HG02943 (cell line): ENCODE measurements around the gene WNT7B.

Experiments
- ATAC-seq: cut with Tn5 transposase; IDR thresholded peaks from one replicate; pipeline ENCODE4 v1.9.1; 2021; ENCODE audit warnings: mild to moderate bottlenecking, low read depth, moderate library complexity; ENCODE audit not compliant: unreplicated experiment

WNT7B gene

GRCh38 chr22:45997077-45997776, 20.3 kb upstream of the WNT7B start:
- ATAC-seq: no peak

- no peak for ATAC-seq
Observed at GRCh38 chr22:45996241-45997076, 19.5 kb upstream of the WNT7B start.

- ATAC-seq: no peak
Observed at GRCh38 chr22:45995405-45996101, 18.6 kb upstream of the WNT7B start.

GRCh38 chr22:45994491-45995404, 17.8 kb upstream of the WNT7B start:
- no peak for ATAC-seq

GRCh38 chr22:45993841-45994240, 16.9 kb upstream of the WNT7B start:
- no peak for ATAC-seq

- ATAC-seq: no peak
Observed at GRCh38 chr22:45993143-45993692, 16.3 kb upstream of the WNT7B start.

GRCh38 chr22:45992737-45993136, 15.8 kb upstream of the WNT7B start:
- ATAC-seq: no peak

GRCh38 chr22:45991098-45991497, 14.1 kb upstream of the WNT7B start:
- no peak for ATAC-seq

- ATAC-seq: no peak
Observed at GRCh38 chr22:45987136-45987861, 10.3 kb upstream of the WNT7B start.

GRCh38 chr22:45984316-45984916, 7.5 kb upstream of the WNT7B start:
- ATAC-seq: no peak

GRCh38 chr22:45983797-45984196, 6.8 kb upstream of the WNT7B start:
- ATAC-seq: no peak

GRCh38 chr22:45980761-45981160, 3.8 kb upstream of the WNT7B start:
- no peak for ATAC-seq

- no peak for ATAC-seq
Observed at GRCh38 chr22:45980268-45980570, 3.3 kb upstream of the WNT7B start.

- no peak for ATAC-seq
Observed at GRCh38 chr22:45978275-45978713, 1.3 kb upstream of the WNT7B start.

GRCh38 chr22:45977551-45978274, 751 bp upstream of the WNT7B start:
- no peak for ATAC-seq

GRCh38 chr22:45976254-45977002, 534 bp downstream of the WNT7B start:
- ATAC-seq: no peak
